ENCODE data around the gene FAM219B. TPM values are rescaled to one million over a fixed set of nuclear protein-coding genes. Genes with fewer than 3 reads are reported as not detected.
A peak's percentile ranks its signal among the peaks of the same experiment; 100 is the strongest.

Gene FAM219B
- total and polyA plus RNA-seq, 2 of the 8 experiments (the other 6 are each of a cell fraction or from before 2014, with no cell fraction given): 57.1 to 66.6 TPM

DNA sequence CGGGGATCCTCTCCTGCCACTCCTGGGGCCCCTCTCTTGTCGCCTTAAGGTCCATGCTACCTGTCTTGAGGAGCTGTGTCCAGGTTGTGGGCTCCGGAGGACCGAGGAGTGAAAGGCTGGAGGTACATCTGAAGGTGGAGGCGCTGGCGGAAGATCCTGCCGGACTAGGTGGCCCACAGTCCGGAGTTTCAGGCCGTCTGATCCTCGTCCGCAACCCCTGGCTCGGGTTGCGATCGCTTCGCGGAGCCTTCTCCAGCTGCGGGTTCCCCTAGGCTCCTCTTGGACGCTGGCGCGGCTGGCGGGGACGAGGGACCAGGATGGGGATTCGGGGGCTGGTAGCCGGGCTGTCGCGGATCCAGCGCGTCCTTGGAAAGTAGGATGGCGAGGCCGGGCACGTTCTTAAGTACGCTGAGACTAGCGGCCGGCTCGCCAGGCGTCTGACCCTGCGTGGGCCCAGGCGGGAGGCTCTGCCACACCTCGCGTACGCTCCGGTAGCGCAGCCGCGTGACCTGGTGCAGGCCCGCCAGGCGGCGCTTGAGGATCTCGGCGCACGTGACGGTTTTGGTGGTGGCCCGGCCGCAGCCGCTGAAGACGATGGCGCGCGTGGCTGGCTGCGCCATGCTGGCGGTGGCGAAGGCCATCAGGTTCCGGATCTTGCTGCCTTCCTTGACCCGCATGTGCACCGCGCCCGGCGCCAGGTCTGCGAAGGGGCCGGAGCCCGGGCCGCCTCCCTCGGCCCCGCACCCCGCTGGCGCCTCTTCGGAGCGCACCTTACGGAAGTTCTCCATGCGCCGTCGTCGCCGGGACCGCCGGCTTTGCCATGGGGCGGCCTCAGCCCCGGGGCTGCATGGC is 49.4 kb upstream of the FAM219B start:
- H3K4me2 ChIP-seq (ENCODE audit: insufficient read depth in 1 of 2, low read depth in 2 of 2, low read length in 2 of 2): peak overlapping the region; percentile 95 to 98
- H3K79me1 ChIP-seq (ENCODE audit: low read depth, low read length): 0 out of 2 replicates have a peak, but pooled peaks cover 1% of the 10 kb centered on the region
- DNase-seq (ENCODE audit: low read depth in 1 of 2, low spot score in 2 of 2) (peak in 1 of 2 experiments; percentile 84), FAIRE-seq (no peak)
- peak overlapping the region; percentile 91 for H4K8ac ChIP-seq (ENCODE audit: extremely low read depth, insufficient read depth, low read length)
- H3K4me1 ChIP-seq (replicated peaks in 1 of 4; ENCODE audit: control insufficient read depth in 3 of 4, insufficient read depth in 4 of 4, low read length in 3 of 4): peaks cover 0 to 24% (median 13%) of the 10 kb centered on the region in 4 experiments; a peak in 6 of 7 replicates
- peaks cover 5 to 34% (median 33%) of the 10 kb centered on the region in 4 experiments for H3K27me3 ChIP-seq (replicated peaks in 1 of 4; ENCODE audit: control insufficient read depth in 3 of 4, extremely low read depth in 1 of 4, insufficient read depth in 3 of 4, low read length in 3 of 4)
- peak overlapping the region; percentile 61 for H4K5ac ChIP-seq (ENCODE audit: insufficient read length, low read depth, low read length)
- no peaks in the 10 kb centered on the region for H3K36me3 ChIP-seq (ENCODE audit: control insufficient read depth in 2 of 4, insufficient read depth in 4 of 4, low read length in 3 of 4)
- peak overlapping the region; percentile 35 to 89 (median 56); a peak in 6 of 7 replicates for H3K9ac ChIP-seq (replicated peaks in 1 of 4; ENCODE audit: extremely low read depth in 1 of 4, low read depth in 3 of 4, low read length in 3 of 4)
- no peaks in the 10 kb centered on the region for H3K9me3 ChIP-seq (ENCODE audit: insufficient read depth in 2 of 2, low read depth in 1 of 2, low read length in 1 of 2)
- H2AK5ac ChIP-seq (ENCODE audit: low read depth, low read length): no peak overlapping the region
- H4K20me1 ChIP-seq (replicated peaks in 1 of 2; ENCODE audit: control insufficient read depth in 1 of 2, insufficient read depth in 2 of 2, low read length in 2 of 2): peaks cover 0 to 4% of the 10 kb centered on the region in 2 experiments
- H3K56ac ChIP-seq (replicated peaks; ENCODE audit: insufficient read length, low read depth, low read length): peak overlapping the region; percentile 56
- H3K18ac ChIP-seq (ENCODE audit: extremely low read depth, low read length): peak overlapping the region; percentile 93
- WGBS, 2 experiments (ENCODE audit: extremely low coverage in 1 of 2, insufficient coverage in 1 of 2, insufficient read length in 1 of 2, insufficient replicate concordance in 2 of 2, low coverage in 1 of 2, low lambda C conversion rate in 2 of 2, missing lambda C conversion rate in 1 of 2): 4% methylated on average over 84 of the region's 88 CpGs; no CpG with 5 or more reads in 1 of the 2 experiments
- no peak overlapping the region for H2AFZ ChIP-seq (ENCODE audit: low read length)
- peak overlapping the region; percentile 92; the same call in 1 of the 2 replicates for H2BK12ac ChIP-seq (ENCODE audit: low read depth, low read length)
- no peak overlapping the region for H3K14ac ChIP-seq (ENCODE audit: insufficient read length)
- peak overlapping the region; percentile 33; the same call in 1 of the 2 replicates for H3K27ac ChIP-seq (ENCODE audit: low read depth, low read length)
- H3K79me2 ChIP-seq (ENCODE audit: control insufficient read depth in 1 of 2, insufficient read depth in 2 of 2, low read length in 2 of 2): peaks cover 0 to 19% of the 10 kb centered on the region in 2 experiments; a peak in 2 of 4 replicates
- H4K91ac ChIP-seq (replicated peaks; ENCODE audit: insufficient read length, low read length): peak overlapping the region; percentile 97
- peak overlapping the region; percentile 3 for H3K4ac ChIP-seq (replicated peaks; ENCODE audit: insufficient read length, low read depth, low read length)
- H2BK5ac ChIP-seq (ENCODE audit: low read depth, low read length): peak overlapping the region; percentile 49; the same call in 1 of the 2 replicates
- H3K4me3 ChIP-seq (ENCODE audit: extremely low read depth in 1 of 4, insufficient read depth in 2 of 4, low read depth in 3 of 4, low read length in 4 of 4): peak overlapping the region; percentile 41 to 77 (median 69)
- peak overlapping the region; percentile 54 for H2BK120ac ChIP-seq (replicated peaks; ENCODE audit: low read depth, low read length)
- no peak overlapping the region for H3K23ac ChIP-seq (ENCODE audit: insufficient read length)
- POLR2A ChIA-PET (ENCODE audit: partially characterized antibody): interaction anchor here (0.7 to 5.7 kb wide), 14 partner anchors 9 to 249 kb away, joined by 3 to 29 read pairs (median 5); partner anchors contain the start of genes C15orf39, COX5A, FAM219B and PPCDC
- no peak overlapping the region; the same call in 1 of the 2 replicates for H2BK15ac ChIP-seq (ENCODE audit: low read length)
- no peak overlapping the region for H2BK20ac ChIP-seq (ENCODE audit: low read length)
- CTCF ChIA-PET (ENCODE audit: partially characterized antibody): interaction anchor here (0.6 to 4.6 kb wide), 18 partner anchors 8 to 184 kb away, joined by 3 to 20 read pairs (median 4); partner anchors contain the start of genes COX5A and SCAMP5
- peaks cover 38% of the 10 kb centered on the region for H3K23me2 ChIP-seq (ENCODE audit: low read depth, low read length)
- TF ChIP-seq GTF2F1 (IDR thresholded peaks at IDR 0.05; ENCODE audit: borderline replicate concordance, low read depth, low read length) (no peak; the same call in 1 of the 2 replicates), RNF2 (IDR thresholded peaks at IDR 0.05; ENCODE audit: borderline replicate concordance, low read depth, low read length, missing control alignments, poor library complexity, severe bottlenecking) (peak; percentile 59), TBP (IDR thresholded peaks at IDR 0.05; ENCODE audit: low read depth, low read length) (peak; percentile 26; the same call in 1 of the 2 replicates), PHF8 (conservative IDR thresholded peaks at IDR 0.05; ENCODE audit: low read depth, low read length) (peak; percentile 78; the same call in 1 of the 2 replicates), RAD21 (IDR thresholded peaks at IDR 0.05 in 1 of 2, conservative IDR thresholded peaks at IDR 0.05 in 1 of 2; ENCODE audit: low read depth in 2 of 2, low read length in 2 of 2) (peak in 1 of 2 experiments; percentile 5; a peak in 1 of 4 replicates), RBBP5 (IDR thresholded peaks at IDR 0.05; ENCODE audit: borderline replicate concordance, low read depth, low read length) (no peak; the same call in 1 of the 2 replicates)
- TF ChIP-seq, protein P1, sequence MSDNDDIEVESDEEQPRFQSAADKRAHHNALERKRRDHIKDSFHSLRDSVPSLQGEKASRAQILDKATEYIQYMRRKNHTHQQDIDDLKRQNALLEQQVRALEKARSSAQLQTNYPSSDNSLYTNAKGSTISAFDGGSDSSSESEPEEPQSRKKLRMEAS (IDR thresholded peaks at IDR 0.05): peak; percentile 99

Measured in H1 (cell line).